ENCODE data around the gene ARHGAP26. TPM values are rescaled to one million over a fixed set of nuclear protein-coding genes. Genes with fewer than 3 reads are reported as not detected.
A peak's percentile ranks its signal among the peaks of the same experiment; 100 is the strongest.

ARHGAP26 gene
- total RNA-seq, 1 donor = 1.7 TPM

- H3K4me3 ChIP-seq (ENCODE audit: low read depth, low read length) = no peak overlapping the region
- no peak for TF ChIP-seq CTCF (IDR thresholded peaks at IDR 0.05; ENCODE audit: insufficient read depth, low read depth, low read length)
- no peak for DNase-seq (ENCODE audit: low read depth)
Measured at GRCh38 chr5:143216211-143216610, 446.0 kb downstream of the ARHGAP26 start.

- DNase-seq (ENCODE audit: low read depth) = peak; percentile 35
- TF ChIP-seq CTCF (IDR thresholded peaks at IDR 0.05; ENCODE audit: insufficient read depth, low read depth, low read length) = peak; percentile 19
- H3K4me3 ChIP-seq (ENCODE audit: low read depth, low read length) = no peak overlapping the region
Measured at GRCh38 chr5:143217065-143217803, 447.1 kb downstream of the ARHGAP26 start.

- DNase-seq (ENCODE audit: low read depth) = no peak
- no peak overlapping the region for H3K4me3 ChIP-seq (ENCODE audit: low read depth, low read length)
- no peak for TF ChIP-seq CTCF (IDR thresholded peaks at IDR 0.05; ENCODE audit: insufficient read depth, low read depth, low read length)
Measured at GRCh38 chr5:143217804-143218160, 447.6 kb downstream of the ARHGAP26 start.

GRCh38 chr5:143218517-143219170 lies 448.5 kb downstream of the ARHGAP26 start:
- H3K4me3 ChIP-seq (ENCODE audit: low read depth, low read length) = no peak overlapping the region
- TF ChIP-seq CTCF (IDR thresholded peaks at IDR 0.05; ENCODE audit: insufficient read depth, low read depth, low read length) = no peak
- no peak for DNase-seq (ENCODE audit: low read depth)

DNA sequence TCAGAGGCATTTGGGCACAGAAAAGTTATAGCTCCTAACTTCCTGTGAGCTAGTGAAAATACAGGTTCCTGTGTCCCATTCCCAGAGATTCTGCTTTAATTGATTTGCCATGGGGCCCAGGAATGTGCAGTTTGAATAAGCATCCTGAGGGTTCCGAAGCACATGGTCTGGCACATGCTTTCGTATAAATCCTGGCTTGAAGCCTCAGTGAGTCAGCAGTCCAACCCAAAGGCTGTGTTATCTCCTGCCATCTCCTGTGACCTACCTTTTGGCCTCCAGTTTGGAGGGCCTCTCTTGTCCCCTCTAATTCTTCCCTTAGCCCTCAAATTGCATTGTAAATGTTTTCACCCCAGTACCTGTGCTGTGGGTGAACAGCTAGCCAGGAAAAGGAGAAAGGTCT lies 449.5 kb downstream of the ARHGAP26 start:
- peak; percentile 41 for DNase-seq (ENCODE audit: low read depth)
- H3K4me3 ChIP-seq (ENCODE audit: low read depth, low read length) = no peak overlapping the region
- no peak for TF ChIP-seq CTCF (IDR thresholded peaks at IDR 0.05; ENCODE audit: insufficient read depth, low read depth, low read length)

GRCh38 chr5:143220748-143221251 lies 450.6 kb downstream of the ARHGAP26 start:
- H3K4me3 ChIP-seq (ENCODE audit: low read depth, low read length) = no peak overlapping the region
- DNase-seq (ENCODE audit: low read depth) = peak; percentile 53

More at GRCh38 chr5:143220748-143221251, 450.6 kb downstream of the ARHGAP26 start:
- no peak for TF ChIP-seq CTCF (IDR thresholded peaks at IDR 0.05; ENCODE audit: insufficient read depth, low read depth, low read length)
